HUDEP-2 (cell line): Measurements from ENCODE around the gene SMAD4.
"Not testable (repeated sequence)": the region's sequence is repeated elsewhere in the genome, so short reads cannot be mapped to it uniquely, and the experiment has no call there.

Experiments
- DNase-seq, 76 experiments: peaks; one replicate each; lab custom pipeline; 2025; ENCODE audit not compliant: unreplicated experiment in 76 of 76; lab: John Stamatoyannopoulos, UW

Gene SMAD4

GRCh38 chr18:51107598-51108305, 77.7 kb downstream of the SMAD4 start:
- no peak for DNase-seq

- DNase-seq: no peak
Observed at GRCh38 chr18:51108330-51108729, 78.3 kb downstream of the SMAD4 start.

- peak in 56 of 76 experiments; percentile 0 to 84 (median 38) for DNase-seq
Observed at GRCh38 chr18:51110073-51110797, 80.2 kb downstream of the SMAD4 start.

GRCh38 chr18:51111633-51112355, 81.8 kb downstream of the SMAD4 start:
- DNase-seq: not testable (repeated sequence)

GRCh38 chr18:51116996-51117395, 87.0 kb downstream of the SMAD4 start:
- DNase-seq: not testable (repeated sequence)

GRCh38 chr18:51119561-51119960, 89.5 kb downstream of the SMAD4 start:
- DNase-seq: not testable (repeated sequence)

GRCh38 chr18:51119976-51120375, 90.0 kb downstream of the SMAD4 start:
- not testable (repeated sequence) for DNase-seq

GRCh38 chr18:51120809-51121596, 91.0 kb downstream of the SMAD4 start:
- no peak for DNase-seq

GRCh38 chr18:51121597-51121857, 91.5 kb downstream of the SMAD4 start:
- DNase-seq: no peak

- DNase-seq: no peak
Observed at GRCh38 chr18:51122266-51123045, 92.4 kb downstream of the SMAD4 start.

- DNase-seq: no peak
Observed at GRCh38 chr18:51123046-51123395, 93.0 kb downstream of the SMAD4 start.

- DNase-seq: no peak
Observed at GRCh38 chr18:51123481-51123880, 93.5 kb downstream of the SMAD4 start.

GRCh38 chr18:51123936-51124486, 94.0 kb downstream of the SMAD4 start:
- DNase-seq: no peak

GRCh38 chr18:51125976-51126375, 96.0 kb downstream of the SMAD4 start:
- no peak for DNase-seq

GRCh38 chr18:51127664-51128063, 97.7 kb downstream of the SMAD4 start:
- DNase-seq: no peak

- DNase-seq: no peak
Observed at GRCh38 chr18:51128533-51128932, 98.5 kb downstream of the SMAD4 start.

- DNase-seq: peak in 3 of 76 experiments; percentile 1 to 8 (median 2)
Observed at GRCh38 chr18:51132256-51132935, 102.4 kb downstream of the SMAD4 start.

- DNase-seq: no peak
Observed at GRCh38 chr18:51133580-51134160, 103.7 kb downstream of the SMAD4 start.
